H1 (cell line): Measurements from ENCODE around the gene CTSH. TPM values are rescaled to one million over a fixed set of nuclear protein-coding genes. Genes with fewer than 3 reads are reported as not detected.

ENCODE experiments used
- CHD7 ChIP-seq: fragments of 300-600 bp; sonication (generic); IDR thresholded peaks from 2 replicates; pipeline ENCODE4 v1.7.1; 2012; ENCODE audit warnings: low read length, moderate library complexity, mild to moderate bottlenecking, inconsistent platforms; ENCODE audit not compliant: insufficient replicate concordance
- polyA plus RNA-seq, 7 experiments: library from polyadenylated mRNA; depleted of rRNA in 3 of 7; stranded (reverse) in 5 of 7; unstranded in 2 of 7; fragments of >200 nt in 5 of 7; fragments of 200-250 nt in 2 of 7; gene quantifications; 1 replicate in 5 of 7; 2 replicates in 1 of 7; 4 replicates in 1 of 7; pipeline versions ENCODE4 v1.2.1 to v1.2.3, GENCODE V29; 2011 to 2013; ENCODE audit warnings: missing spikeins in 2 of 7, mixed read lengths in 2 of 7
- total RNA-seq: library from RNA; stranded (reverse); fragmentation: NEBNext Ultra II Directional; extraction: Animal tissue kit (Norgen Biotek cat#: 25700); gene quantifications from 2 replicates; pipeline ENCODE4 v1.2.1, GENCODE V29; 2021

CTSH gene
- total and polyA plus RNA-seq, 2 of the 8 experiments (the other 6 are each of a cell fraction or from before 2014, with no cell fraction given): 34.0 to 36.8 TPM

GRCh38 chr15:78950902-78951840 lies 6.3 kb upstream of the CTSH start (continued):
- TF ChIP-seq CHD7: no peak
